ENCODE data around the gene FGFR3.

GRCh38 chr4:1802151-1802715, 9.1 kb downstream of the FGFR3 start:
- TF ChIP-seq POLR2AphosphoS5 (IDR thresholded peaks at IDR 0.05; ENCODE audit: low read depth, low read length) (no peak), TAF1 (IDR thresholded peaks at IDR 0.05; ENCODE audit: low read depth, low read length) (no peak), POLR2A (IDR thresholded peaks at IDR 0.05; ENCODE audit: low read depth, low read length) (no peak)
